Testis (tissue), 3 donors: ENCODE results near the gene STIP1. TPM values are rescaled to one million over a fixed set of nuclear protein-coding genes. Genes with fewer than 3 reads are reported as not detected.
A peak's percentile ranks its signal among the peaks of the same experiment; 100 is the strongest.

Experiments used
- DNase-seq: peaks from one replicate; pipeline ENCODE4 v3.0.0-alpha.2; 2019
- H3K27ac ChIP-seq, 2 donors: fragments of 200-600 bp; sonication (generic); one replicate each; pipeline ENCODE4 v1.5.1; 2019
- H3K27me3 ChIP-seq: fragments of 200-600 bp; sonication (generic); one replicate; pipeline ENCODE4 v1.5.1; 2019
- H3K36me3 ChIP-seq: fragments of 200-600 bp; sonication (generic); one replicate; pipeline ENCODE4 v1.5.1; 2017; ENCODE audit warnings: low read depth; ENCODE audit errors: missing control alignments
- H3K4me1 ChIP-seq: fragments of 200-600 bp; sonication (generic); one replicate; pipeline ENCODE4 v1.5.1; 2019
- H3K4me3 ChIP-seq, 2 donors: fragments of 200-600 bp; sonication (generic); one replicate each; pipeline ENCODE4 v1.5.1; 2017 to 2019
- H3K9me3 ChIP-seq: fragments of 200-600 bp; sonication (generic); one replicate; pipeline ENCODE4 v1.5.1; 2017
- CTCF ChIP-seq, 3 experiments: fragments of 450-650 bp in 2 of 3; fragments of 200-600 bp in 1 of 3; sonication (generic) in 1 of 3; IDR thresholded peaks; one replicate each; pipeline ENCODE4 v1.5.1; 2016 to 2019; ENCODE audit warnings: antibody characterized with exemption in 3 of 3, mild to moderate bottlenecking in 2 of 3, moderate library complexity in 1 of 3
- POLR2A ChIP-seq: fragments of 450-650 bp; IDR thresholded peaks from one replicate; pipeline ENCODE4 v1.6.1; 2017; ENCODE audit warnings: antibody characterized with exemption, mild to moderate bottlenecking, moderate library complexity
- whole genome bisulfite sequencing, 2 donors: methylation state at CpG; one replicate each; pipeline ENCODE4 v1.1.5; 2018; 5-methylcytosine and 5-hydroxymethylcytosine counted together
- intact Hi-C: fragments of 100-400 bp; cut with DNase I; formaldehyde crosslinking; loops from one replicate; pipeline ENCODE4 v1.15.1; 2023; ENCODE audit warnings: low total_unique reads
- polyA plus RNA-seq: library from polyadenylated mRNA; stranded (reverse); fragments of 350-450 nt; fragmentation: Illumina TruSeq; extraction: RNeasy Lipid Tissue Mini Kit (QIAGEN cat#74804); gene quantifications from one replicate; pipeline ENCODE4 v1.2.3, GENCODE V29; 2014; ENCODE audit warnings: low read depth, low replicate concordance; ENCODE audit not compliant: insufficient read depth
- total RNA-seq, 2 donors: library from RNA; depleted of rRNA; stranded (reverse); fragments of >200 nt; gene quantifications; one replicate each; pipeline ENCODE4 v1.2.3, GENCODE V29; 2016

Gene STIP1
- total and polyA plus RNA-seq, 3 donors from 2014 or later = 221 to 267 (median 247) TPM

DNA sequence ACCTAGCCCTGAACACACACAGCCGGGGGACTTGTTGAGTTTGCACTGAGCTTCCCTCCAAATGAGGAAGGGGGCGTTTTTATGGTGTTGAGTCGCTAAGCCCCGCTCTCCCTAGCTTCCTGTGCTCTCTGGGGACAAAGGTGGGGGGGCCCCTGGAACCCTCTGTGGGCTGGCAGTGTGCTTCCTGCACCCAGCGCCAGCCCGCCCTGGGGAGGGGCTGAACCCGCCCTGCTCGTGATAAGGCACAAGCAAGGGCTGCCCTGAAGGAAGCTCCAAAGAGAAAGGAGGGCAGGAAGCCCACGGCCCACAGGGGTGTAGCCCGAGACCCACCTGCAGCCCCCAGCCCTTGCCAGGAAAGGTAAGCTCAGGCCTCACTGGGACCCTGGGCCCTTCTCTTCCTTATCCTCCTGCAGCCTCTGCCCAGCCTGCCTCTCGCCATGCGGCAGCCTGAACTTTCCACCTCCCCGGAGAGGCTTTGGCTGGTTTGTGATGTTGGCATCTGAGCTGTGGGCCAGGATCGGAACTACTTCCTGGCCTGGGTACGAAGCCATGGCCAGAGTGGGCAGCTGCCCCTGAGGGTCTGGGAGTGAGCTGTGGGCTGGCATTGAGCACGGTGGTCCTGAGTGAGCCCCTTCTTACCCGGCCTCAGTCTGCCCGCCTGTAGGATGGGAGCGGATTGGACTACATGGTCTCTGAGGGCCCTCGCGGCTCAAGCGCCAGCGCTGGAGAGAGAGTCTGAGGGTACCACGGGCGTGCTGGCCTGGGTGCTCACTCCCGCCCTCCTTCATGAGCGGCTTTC is 20.7 kb downstream of the STIP1 start, which contains the start of gene FERMT3:
TSS of gene FERMT3 (plus strand) at position 265 of the 799 bp plus-strand sequence. CDS start 644 bp downstream, outside the sequence.
- no peak for TF ChIP-seq POLR2A
- no peak for TF ChIP-seq CTCF (IDR thresholded peaks at IDR 0.05)
- Histone ChIP-seq H3K36me3 (no peaks in the 10 kb centered on the region), H3K27ac (peak within 1 kb of the TSS; percentile 65 to 71), H3K27me3 (no peaks in the 10 kb centered on the region), H3K9me3 (no peaks in the 10 kb centered on the region), H3K4me1 (peaks cover 9% of the 10 kb centered on the region), H3K4me3 (peak within 1 kb of the TSS; percentile 24 to 34)
- WGBS, 2 donors = 66 to 81% methylated on average over 8 to 27 of the region's 27 CpGs
- intact Hi-C loops = loop anchor here (10.0 kb wide), 1 partner anchor 88 kb away; the partner anchor contains the start of gene KCNK4
- DNase-seq = peak; percentile 38

- TF ChIP-seq CTCF (IDR thresholded peaks at IDR 0.05) = no peak
- TF ChIP-seq POLR2A = no peak
- no peaks in the 10 kb centered on the region for H3K27me3 ChIP-seq
- peak overlapping the region; percentile 65 to 71 for H3K27ac ChIP-seq
- intact Hi-C loops = loop anchor here (10.0 kb wide), 1 partner anchor 87 kb away; the partner anchor contains the start of gene KCNK4
- peaks cover 9% of the 10 kb centered on the region for H3K4me1 ChIP-seq
- 51 to 55% methylated on average over 19 to 30 of the region's 30 CpGs for WGBS, 2 donors
- no peaks in the 10 kb centered on the region for H3K9me3 ChIP-seq
- DNase-seq = peak; percentile 37
- no peaks in the 10 kb centered on the region for H3K36me3 ChIP-seq
- peak overlapping the region in 1 of 2 donors; percentile 34 for H3K4me3 ChIP-seq
These were observed 21.5 kb downstream of the STIP1 start for GRCh38 chr11:64207256-64208085.

GRCh38 chr11:64208086-64208795 is 22.3 kb downstream of the STIP1 start:
- no peak for DNase-seq
- Histone ChIP-seq H3K27me3 (no peaks in the 10 kb centered on the region), H3K4me1 (peaks cover 9% of the 10 kb centered on the region), H3K9me3 (no peaks in the 10 kb centered on the region), H3K36me3 (no peaks in the 10 kb centered on the region), H3K4me3 (no peak overlapping the region), H3K27ac (peak overlapping the region in 1 of 2 donors; percentile 71)
- TF ChIP-seq POLR2A = no peak
- TF ChIP-seq CTCF (IDR thresholded peaks at IDR 0.05) = no peak
- WGBS, 2 donors = 74% methylated on average over 10 to 23 of the region's 23 CpGs
- intact Hi-C loops = loop anchor here (10.0 kb wide), 1 partner anchor 87 kb away; the partner anchor contains the start of gene KCNK4

- WGBS, 2 donors = 78 to 79% methylated on average over 18 of the region's 18 CpGs
- no peaks in the 10 kb centered on the region for H3K27me3 ChIP-seq
- no peaks in the 10 kb centered on the region for H3K36me3 ChIP-seq
- H3K27ac ChIP-seq = no peak overlapping the region
- H3K4me3 ChIP-seq = no peak overlapping the region
- intact Hi-C loops = loop anchor here (10.0 kb wide), 1 partner anchor 86 kb away; the partner anchor contains the start of gene KCNK4
- H3K9me3 ChIP-seq = no peaks in the 10 kb centered on the region
- TF ChIP-seq CTCF (IDR thresholded peaks at IDR 0.05) = no peak
- no peak for TF ChIP-seq POLR2A
- no peak for DNase-seq
- peaks cover 9% of the 10 kb centered on the region for H3K4me1 ChIP-seq
These were observed 23.0 kb downstream of the STIP1 start for GRCh38 chr11:64208796-64209562.
